Ascending aorta (tissue), 2 donors: ENCODE measurements around the gene MAP3K12. TPM values are rescaled to one million over a fixed set of nuclear protein-coding genes. Genes with fewer than 3 reads are reported as not detected.

Source experiments
- DNase-seq, 2 donors: peaks; one replicate each; pipeline ENCODE4 v3.0.0-alpha.2; 2019; ENCODE audit warnings: low spot score in 2 of 2
- H3K27ac ChIP-seq, 2 donors: fragments of 200-600 bp; sonication (generic); one replicate each; pipeline ENCODE4 v1.5.1; 2016 to 2017; ENCODE audit warnings: mild to moderate bottlenecking in 1 of 2
- H3K27me3 ChIP-seq: fragments of 200-600 bp; sonication (generic); one replicate; pipeline ENCODE4 v1.5.1; 2017
- H3K36me3 ChIP-seq, 2 donors: fragments of 200-600 bp; sonication (generic); one replicate each; pipeline ENCODE4 v1.5.1; 2016
- H3K4me1 ChIP-seq, 2 donors: fragments of 200-600 bp; sonication (generic); one replicate each; pipeline ENCODE4 v1.5.1; 2016 to 2017; ENCODE audit warnings: mild to moderate bottlenecking in 1 of 2
- H3K4me3 ChIP-seq, 2 donors: fragments of 200-600 bp; sonication (generic); one replicate each; pipeline ENCODE4 v1.5.1; 2016 to 2017; ENCODE audit warnings: mild to moderate bottlenecking in 1 of 2
- H3K9me3 ChIP-seq, 2 donors: fragments of 200-600 bp; sonication (generic); one replicate each; pipeline ENCODE4 v1.5.1; 2016
- CTCF ChIP-seq, 3 experiments: fragments of 200-600 bp in 2 of 3; fragments of 450-650 bp in 1 of 3; sonication (generic) in 2 of 3; IDR thresholded peaks; one replicate each; pipeline ENCODE4 v1.5.1; 2016 to 2019; ENCODE audit warnings: antibody characterized with exemption in 3 of 3, mild to moderate bottlenecking in 1 of 3, moderate library complexity in 1 of 3
- intact Hi-C: fragments of 100-400 bp; cut with DNase I; formaldehyde crosslinking; loops from one replicate; pipeline ENCODE4 v1.15.1; 2023
- total RNA-seq: library from RNA; depleted of rRNA; stranded (reverse); fragments of >200 nt; gene quantifications from one replicate; pipeline ENCODE4 v1.1.0, GENCODE V29; 2016

Gene MAP3K12
- total RNA-seq, 1 donor from 2014 or later, result 20.8 TPM

GRCh38 chr12:53530061-53530460, 30.8 kb upstream of the MAP3K12 start:
- no peak overlapping the region for H3K27ac ChIP-seq
- H3K9me3 ChIP-seq, result no peaks in the 10 kb centered on the region
- H3K27me3 ChIP-seq, result no peaks in the 10 kb centered on the region
- H3K4me1 ChIP-seq, result no peaks in the 10 kb centered on the region
- no peak for TF ChIP-seq CTCF (IDR thresholded peaks at IDR 0.05)
- DNase-seq, result no peak
- H3K36me3 ChIP-seq, result peaks cover 85 to 92% of the 10 kb centered on the region in 2 donors
- intact Hi-C loops, result no loop called here
- no peak overlapping the region for H3K4me3 ChIP-seq

GRCh38 chr12:53524476-53524875, 25.2 kb upstream of the MAP3K12 start:
- peaks cover 71 to 93% of the 10 kb centered on the region in 2 donors for H3K36me3 ChIP-seq
- DNase-seq, result no peak
- no peaks in the 10 kb centered on the region for H3K9me3 ChIP-seq
- no peak overlapping the region for H3K4me3 ChIP-seq
- H3K27ac ChIP-seq, result no peak overlapping the region
- intact Hi-C loops, result no loop called here
- no peaks in the 10 kb centered on the region for H3K27me3 ChIP-seq
- no peak for TF ChIP-seq CTCF (IDR thresholded peaks at IDR 0.05)
- no peaks in the 10 kb centered on the region for H3K4me1 ChIP-seq

- no peak for DNase-seq
- intact Hi-C loops, result no loop called here
- H3K36me3 ChIP-seq, result peaks cover 60 to 92% of the 10 kb centered on the region in 2 donors
- H3K27ac ChIP-seq, result no peak overlapping the region
- H3K4me1 ChIP-seq, result no peaks in the 10 kb centered on the region
- no peak overlapping the region for H3K4me3 ChIP-seq
- no peak for TF ChIP-seq CTCF (IDR thresholded peaks at IDR 0.05)
- H3K27me3 ChIP-seq, result no peaks in the 10 kb centered on the region
- H3K9me3 ChIP-seq, result no peaks in the 10 kb centered on the region
Measured at GRCh38 chr12:53523131-53523530, 23.9 kb upstream of the MAP3K12 start.

GRCh38 chr12:53518381-53518780, 19.1 kb upstream of the MAP3K12 start:
- H3K27me3 ChIP-seq, result no peaks in the 10 kb centered on the region
- intact Hi-C loops, result no loop called here
- no peak for TF ChIP-seq CTCF (IDR thresholded peaks at IDR 0.05)
- no peaks in the 10 kb centered on the region for H3K9me3 ChIP-seq
- peaks cover 67 to 96% of the 10 kb centered on the region in 2 donors for H3K36me3 ChIP-seq
- H3K4me1 ChIP-seq, result no peaks in the 10 kb centered on the region
- H3K4me3 ChIP-seq, result no peak overlapping the region
- H3K27ac ChIP-seq, result no peak overlapping the region
- no peak for DNase-seq

GRCh38 chr12:53516758-53517455, 17.6 kb upstream of the MAP3K12 start:
- Histone ChIP-seq H3K4me3 (no peak overlapping the region), H3K9me3 (no peaks in the 10 kb centered on the region), H3K27ac (no peak overlapping the region), H3K36me3 (peaks cover 68 to 95% of the 10 kb centered on the region in 2 donors), H3K4me1 (no peaks in the 10 kb centered on the region), H3K27me3 (no peaks in the 10 kb centered on the region)
- DNase-seq, result no peak
- intact Hi-C loops, result no loop called here
- TF ChIP-seq CTCF (IDR thresholded peaks at IDR 0.05), result no peak
